Right ventricle myocardium superior (tissue), 1 donor: ENCODE data around the gene RPL22. TPM values are rescaled to one million over a fixed set of nuclear protein-coding genes. Genes with fewer than 3 reads are reported as not detected.

Experiments used
- ATAC-seq: fragments of 200-7000 bp; cut with Tn5 transposase; one replicate; pipeline ENCODE4 v1.9.1; 2020; ENCODE audit warnings: mild to moderate bottlenecking; ENCODE audit not compliant: poor library complexity
- DNase-seq: peaks from one replicate; pipeline ENCODE4 v3.0.0-alpha.2; 2020
- intact Hi-C: fragments of 100-400 bp; cut with DNase I; formaldehyde crosslinking; loops from one replicate; pipeline ENCODE4 v1.11.2; 2022
- total RNA-seq: library from RNA; stranded (reverse); fragmentation: NEBNext Ultra II Directional; extraction: Animal tissue kit (Norgen Biotek cat#: 25700); gene quantifications from one replicate; pipeline ENCODE4 v1.2.1, GENCODE V29; 2021
- donor health status: DM: no; HTN: yes; CAD: no; lungs with severe emphysema.

The RPL22 gene
- total RNA-seq, 1 donor from 2014 or later: 234 TPM

- intact Hi-C loops: no loop called here
- ATAC-seq (no peak), DNase-seq (no peak)
Observed at GRCh38 chr1:6166221-6166620, 33.2 kb downstream of the RPL22 start.

- DNase-seq (no peak), ATAC-seq (no peak)
- intact Hi-C loops: no loop called here
Observed at GRCh38 chr1:6165441-6165985, 33.9 kb downstream of the RPL22 start.

GRCh38 chr1:6165027-6165426 is 34.4 kb downstream of the RPL22 start:
- intact Hi-C loops: no loop called here
- ATAC-seq (no peak), DNase-seq (no peak)

GRCh38 chr1:6163973-6164617 is 35.3 kb downstream of the RPL22 start:
- intact Hi-C loops: no loop called here
- ATAC-seq (no peak), DNase-seq (no peak)

DNA sequence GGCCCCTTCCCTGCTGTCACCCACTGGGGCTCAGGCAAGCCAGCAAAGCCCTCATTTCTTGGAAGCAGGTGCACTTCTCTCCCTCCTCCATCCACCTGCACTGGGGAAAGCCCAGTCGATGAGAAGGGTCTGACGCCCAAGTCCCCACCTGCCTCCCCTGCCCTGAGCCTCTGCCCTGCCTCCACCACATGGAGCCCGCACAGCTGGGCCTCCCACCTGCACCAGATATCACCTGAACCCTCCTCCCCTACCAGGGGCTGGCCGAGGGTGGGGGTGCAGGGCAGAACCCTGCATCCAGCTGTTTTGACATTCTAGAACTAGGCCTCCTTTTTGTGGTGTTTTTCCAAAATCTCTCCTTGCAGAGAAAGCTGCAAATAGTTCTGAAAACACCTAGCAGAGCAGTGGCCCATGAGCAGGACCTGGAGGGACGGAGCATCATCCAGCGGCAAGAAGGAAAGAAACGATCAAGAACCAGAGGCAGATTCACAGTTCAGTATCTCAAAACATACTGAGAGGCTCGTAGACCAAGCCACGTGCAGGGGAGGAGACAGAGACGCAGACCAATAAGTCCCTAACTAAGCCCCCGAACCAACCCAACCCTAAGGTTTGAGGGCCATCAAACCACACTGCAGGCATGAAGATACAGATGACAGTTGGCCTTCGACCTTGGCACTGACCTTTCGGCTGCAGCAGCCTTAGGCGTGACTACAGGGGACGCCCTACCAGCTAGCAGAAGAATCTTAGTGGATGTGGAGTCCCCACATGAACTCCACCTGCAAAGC is 36.0 kb downstream of the RPL22 start:
- DNase-seq (peak; percentile 3), ATAC-seq (no peak)
- intact Hi-C loops: no loop called here

DNA sequence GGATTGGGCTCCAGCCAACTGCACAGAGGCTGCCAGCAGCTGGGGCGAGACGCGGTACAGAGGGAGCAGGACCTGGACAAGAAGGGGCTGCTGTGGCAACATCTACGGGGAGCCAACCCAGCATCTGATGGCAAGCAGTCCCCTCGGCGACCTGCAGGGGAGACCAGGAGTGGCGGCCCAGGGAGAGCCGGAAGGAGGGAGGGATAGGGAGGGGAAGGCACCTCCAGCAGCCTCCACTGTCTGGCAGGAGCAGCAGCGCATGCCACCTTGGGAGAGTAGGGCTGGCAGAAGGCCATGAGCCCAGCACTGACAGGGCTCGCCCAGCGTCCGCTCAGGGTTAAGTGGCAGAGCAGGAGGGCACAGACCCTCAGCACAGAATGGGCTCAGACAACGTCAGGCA is 36.6 kb downstream of the RPL22 start:
- intact Hi-C loops: no loop called here
- ATAC-seq (no peak), DNase-seq (peak; percentile 30)

- intact Hi-C loops: no loop called here
- DNase-seq (peak; percentile 1), ATAC-seq (no peak)
Observed at GRCh38 chr1:6162341-6162740, 37.1 kb downstream of the RPL22 start.

DNA sequence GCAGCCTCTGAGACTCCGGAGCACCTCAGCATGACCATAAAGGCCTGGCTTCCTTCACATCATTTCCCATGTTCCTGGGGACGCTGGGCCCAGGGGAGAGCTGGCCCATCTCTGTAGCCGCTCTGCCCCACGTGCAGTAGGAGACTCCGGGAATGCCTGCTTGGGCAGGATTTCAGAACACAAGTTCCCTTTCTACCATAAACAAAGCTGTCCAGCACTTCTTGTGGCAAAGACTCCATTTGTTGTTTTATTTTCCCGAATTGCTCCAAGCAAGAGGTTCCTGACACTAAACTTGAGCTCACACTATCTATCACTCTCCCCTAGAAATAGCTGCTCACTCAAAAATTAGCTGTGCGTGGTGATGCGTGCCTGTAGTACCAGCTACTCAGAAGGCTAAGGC is 41.2 kb downstream of the RPL22 start:
- no peak for ATAC-seq
- DNase-seq: no peak
- intact Hi-C loops: no loop called here

DNA sequence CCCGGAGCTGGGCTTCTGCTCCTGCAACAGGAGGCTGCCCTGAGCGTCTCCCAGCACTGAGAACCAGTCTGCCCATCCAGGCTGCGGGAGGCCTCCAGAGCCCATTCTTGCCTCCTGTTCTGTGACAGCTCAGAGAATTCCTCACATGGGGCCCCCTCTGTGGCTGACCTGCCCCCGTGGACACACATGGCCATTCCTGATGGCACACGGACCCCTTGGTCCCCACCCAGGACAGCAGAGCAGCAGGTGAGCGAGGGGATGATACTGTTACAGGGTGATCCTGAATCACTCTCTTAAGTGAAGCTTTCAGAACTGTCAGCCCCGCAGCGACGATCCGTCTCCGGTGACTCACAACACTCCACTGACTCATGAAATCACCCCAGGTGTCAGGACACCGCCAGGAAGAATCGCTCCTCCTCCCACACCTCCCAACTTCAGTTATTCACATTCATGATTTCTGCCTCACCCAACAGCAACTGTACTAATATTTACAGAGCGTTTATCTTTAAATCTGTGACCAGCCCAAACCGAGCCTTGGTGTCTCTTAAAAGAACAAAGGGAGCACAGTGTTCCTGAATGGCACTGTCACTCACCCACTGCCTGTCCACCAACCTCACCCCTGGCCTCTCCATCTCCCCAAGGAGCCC is 41.7 kb downstream of the RPL22 start:
- ATAC-seq (no peak), DNase-seq (no peak)
- intact Hi-C loops: no loop called here

DNA sequence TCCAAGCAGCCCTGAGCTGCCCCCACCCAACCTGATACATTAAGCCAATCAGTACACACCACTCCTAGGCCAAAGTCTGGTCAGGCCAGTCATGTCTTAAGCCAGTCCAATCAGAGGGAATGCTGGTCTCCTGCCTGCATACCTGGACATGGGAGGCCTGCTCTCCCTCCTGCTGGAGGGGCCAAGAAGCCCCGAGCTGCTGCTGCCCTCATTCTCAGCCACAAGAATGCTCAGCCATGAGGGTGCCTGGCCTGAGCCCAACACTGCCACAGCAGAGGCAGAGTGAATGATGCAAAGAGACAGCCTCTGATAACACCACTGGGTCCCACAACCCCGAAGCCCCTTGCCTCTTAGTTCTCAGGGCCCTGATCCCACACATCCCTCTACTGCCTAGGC is 42.3 kb downstream of the RPL22 start:
- ATAC-seq (no peak), DNase-seq (no peak)
- intact Hi-C loops: no loop called here

GRCh38 chr1:6154525-6155319 is 44.7 kb downstream of the RPL22 start:
- intact Hi-C loops: no loop called here
- DNase-seq (no peak), ATAC-seq (no peak)

GRCh38 chr1:6152882-6153281 is 46.5 kb downstream of the RPL22 start:
- intact Hi-C loops: no loop called here
- no peak for DNase-seq
- ATAC-seq: no peak

DNA sequence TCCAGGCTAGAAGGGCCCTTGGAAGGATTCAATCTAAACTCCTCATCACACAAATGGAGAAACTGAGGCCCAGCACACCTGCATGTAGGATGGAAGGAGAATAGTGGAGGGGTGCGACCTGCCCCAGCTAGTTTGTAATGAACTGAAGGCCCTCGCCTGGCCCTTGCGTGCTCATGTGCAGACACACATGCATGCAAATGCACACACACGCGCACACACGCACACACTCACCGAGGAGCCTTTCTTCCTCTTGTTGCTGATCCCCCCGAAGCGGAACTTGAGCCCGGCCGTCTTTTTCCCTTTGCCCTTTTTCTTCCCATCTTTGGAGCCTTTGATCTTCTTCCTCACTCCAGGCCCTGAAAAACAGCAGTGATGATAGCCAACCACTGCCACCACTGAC is 47.2 kb downstream of the RPL22 start:
- no peak for DNase-seq
- no peak for ATAC-seq
- intact Hi-C loops: no loop called here

DNA sequence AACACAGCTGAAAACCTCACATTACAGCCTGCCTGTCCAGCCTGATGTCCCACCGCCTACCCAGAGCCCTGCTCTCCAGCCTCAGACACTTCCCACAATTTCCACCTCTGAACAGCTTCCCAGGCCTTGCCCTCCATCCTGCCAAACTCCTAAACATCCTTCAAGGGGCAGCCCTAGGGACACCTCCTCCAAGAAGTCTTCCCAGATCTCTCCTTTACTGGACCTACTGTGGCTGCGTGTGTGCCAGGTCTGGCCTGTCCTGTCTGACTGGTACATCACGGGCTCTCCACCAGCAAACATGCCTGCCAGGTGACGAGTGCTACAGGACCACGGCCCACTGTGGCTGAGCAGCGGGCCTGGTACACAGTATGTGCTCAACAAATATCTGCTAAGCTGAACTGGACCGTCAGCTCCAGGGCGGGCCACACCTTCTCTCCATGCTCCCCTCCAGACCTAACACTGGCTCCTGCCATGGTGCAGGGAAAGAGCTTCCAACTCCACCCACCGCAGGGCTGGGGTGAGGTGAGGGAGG is 48.0 kb downstream of the RPL22 start:
- intact Hi-C loops: no loop called here
- ATAC-seq (no peak), DNase-seq (no peak)

DNA sequence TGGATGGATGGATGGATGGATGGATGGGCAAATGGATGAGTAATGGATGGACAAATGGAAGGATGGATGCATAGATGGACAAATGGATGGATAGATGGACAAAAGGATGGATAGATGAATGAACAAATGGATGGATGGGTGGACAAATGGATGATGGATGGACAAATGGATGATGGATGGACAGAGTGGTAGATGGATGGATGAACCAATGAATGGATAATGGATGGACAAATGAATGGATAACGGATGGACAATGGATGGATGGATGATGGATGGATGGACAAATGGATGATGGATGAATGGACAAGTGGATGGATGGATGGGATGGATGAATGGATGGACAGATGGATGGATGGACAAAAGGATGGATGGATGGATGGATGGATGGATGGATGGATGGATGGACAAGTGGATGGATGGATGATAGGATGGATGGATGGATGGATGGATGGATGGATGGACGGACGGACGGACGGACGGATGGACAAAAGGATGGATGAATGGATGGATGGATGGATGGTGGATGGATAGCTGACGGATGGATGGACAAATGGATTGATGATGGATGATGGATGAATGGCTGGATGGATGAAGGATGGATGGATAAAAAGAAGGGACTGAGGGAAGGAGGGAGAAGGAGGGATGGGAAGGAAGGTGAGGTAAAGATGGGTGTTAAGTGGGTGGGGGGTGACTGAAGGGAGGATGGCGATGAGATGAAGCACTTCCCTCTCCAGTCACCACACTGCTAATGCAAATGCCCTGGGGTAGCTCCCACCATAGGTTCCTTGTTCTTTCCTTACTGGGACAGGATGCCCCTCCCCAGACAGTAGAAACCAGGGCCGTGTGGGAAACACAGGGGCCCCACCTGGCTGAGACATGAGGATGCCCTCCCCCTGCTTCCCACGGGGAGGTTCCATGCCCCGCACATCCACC is 49.1 kb downstream of the RPL22 start:
- ATAC-seq: no peak
- intact Hi-C loops: no loop called here
- no peak for DNase-seq

DNA sequence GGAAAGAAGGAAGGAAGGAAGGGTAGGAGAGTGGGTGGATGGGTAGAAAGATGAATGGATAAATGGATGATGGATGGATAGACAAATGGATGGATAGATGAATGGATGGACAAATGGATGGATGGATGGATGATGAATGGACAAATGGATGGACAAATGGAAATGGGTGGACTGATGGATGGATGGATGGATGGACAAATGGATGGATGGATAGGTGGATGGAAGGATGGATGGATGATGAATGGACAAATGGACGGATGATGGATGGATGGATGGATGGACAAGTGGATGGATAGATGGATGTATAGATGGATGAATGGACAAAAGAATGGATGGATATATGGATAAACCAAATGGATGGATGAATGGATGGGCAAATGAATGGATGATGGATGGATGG is 49.8 kb downstream of the RPL22 start:
- DNase-seq (no peak), ATAC-seq (no peak)
- intact Hi-C loops: no loop called here

GRCh38 chr1:6148497-6149241 is 50.7 kb downstream of the RPL22 start:
- DNase-seq (peak; percentile 62), ATAC-seq (peak; percentile 78)
- intact Hi-C loops: no loop called here
